OCI-LY1 (cell line): ENCODE measurements around the gene TNFRSF1B.

Experiments used
- EZH2 ChIP-seq: fragments of 200-600 bp; sonication (generic), shearing (Covaris generic); IDR thresholded peaks from 2 replicates; pipeline ENCODE4 v1.8.0; 2017; ENCODE audit warnings: borderline replicate concordance, mixed run types, mild to moderate bottlenecking, antibody characterized with exemption, low read length, moderate library complexity, mixed read lengths
- TF ChIP-seq, protein P1 (sequence below): fragments of 200-600 bp; sonication (generic), shearing (Covaris generic); IDR thresholded peaks from 2 replicates; pipeline ENCODE4 v1.5.1; 2017; ENCODE audit warnings: mild to moderate bottlenecking, antibody characterized with exemption, low read length, moderate library complexity, mixed read lengths

DNA sequence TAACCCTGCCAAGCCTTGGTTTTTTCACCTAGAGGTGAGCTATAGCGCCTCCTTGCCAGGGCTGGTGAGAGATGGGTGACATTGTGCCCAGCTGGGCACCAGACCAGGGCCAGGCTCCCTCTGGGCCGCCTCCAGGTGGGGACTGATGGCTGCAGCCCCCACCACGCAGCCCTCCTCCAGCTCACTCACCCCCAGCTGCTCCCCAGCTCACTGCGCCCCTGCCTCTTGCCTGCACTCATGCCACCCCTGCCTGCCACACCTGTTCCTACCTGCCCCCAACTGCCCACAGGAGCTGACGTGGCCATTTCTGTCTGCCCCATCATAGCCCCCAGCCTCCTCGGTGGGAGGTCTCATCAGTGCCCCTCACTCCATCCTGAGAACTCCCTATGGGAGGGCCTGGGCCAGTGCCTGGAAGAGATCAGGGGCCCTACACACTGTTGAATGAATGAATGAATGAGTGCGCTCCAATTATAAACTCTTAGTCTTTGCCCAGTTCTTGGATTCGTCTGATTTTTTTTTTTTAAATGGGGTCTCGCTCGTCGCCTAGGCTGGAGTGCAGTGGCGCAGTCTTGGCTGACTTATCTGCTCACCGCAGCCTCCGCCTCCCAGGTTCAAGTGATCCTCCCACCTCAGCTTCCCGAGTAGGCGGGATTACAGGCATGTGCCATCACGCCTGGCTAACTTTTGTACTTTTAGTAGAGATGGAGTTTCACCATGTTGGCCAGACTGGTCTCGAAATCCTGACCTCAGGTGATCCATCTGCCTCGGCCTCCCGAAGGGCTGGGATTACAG is 36.6 kb downstream of the TNFRSF1B start:
- TF ChIP-seq, protein P1, sequence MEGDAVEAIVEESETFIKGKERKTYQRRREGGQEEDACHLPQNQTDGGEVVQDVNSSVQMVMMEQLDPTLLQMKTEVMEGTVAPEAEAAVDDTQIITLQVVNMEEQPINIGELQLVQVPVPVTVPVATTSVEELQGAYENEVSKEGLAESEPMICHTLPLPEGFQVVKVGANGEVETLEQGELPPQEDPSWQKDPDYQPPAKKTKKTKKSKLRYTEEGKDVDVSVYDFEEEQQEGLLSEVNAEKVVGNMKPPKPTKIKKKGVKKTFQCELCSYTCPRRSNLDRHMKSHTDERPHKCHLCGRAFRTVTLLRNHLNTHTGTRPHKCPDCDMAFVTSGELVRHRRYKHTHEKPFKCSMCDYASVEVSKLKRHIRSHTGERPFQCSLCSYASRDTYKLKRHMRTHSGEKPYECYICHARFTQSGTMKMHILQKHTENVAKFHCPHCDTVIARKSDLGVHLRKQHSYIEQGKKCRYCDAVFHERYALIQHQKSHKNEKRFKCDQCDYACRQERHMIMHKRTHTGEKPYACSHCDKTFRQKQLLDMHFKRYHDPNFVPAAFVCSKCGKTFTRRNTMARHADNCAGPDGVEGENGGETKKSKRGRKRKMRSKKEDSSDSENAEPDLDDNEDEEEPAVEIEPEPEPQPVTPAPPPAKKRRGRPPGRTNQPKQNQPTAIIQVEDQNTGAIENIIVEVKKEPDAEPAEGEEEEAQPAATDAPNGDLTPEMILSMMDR = no peak; the same call in 1 of the 2 replicates
- no peak for TF ChIP-seq EZH2
